NCI-H748 (cell line): ENCODE measurements around the gene SCP2D1.
"Not testable (repeated sequence)": the region's sequence is repeated elsewhere in the genome, so short reads cannot be mapped to it uniquely, and the experiment has no call there.

Experiments used
- DNase-seq: peaks from one replicate; lab custom pipeline; 2025; ENCODE audit not compliant: unreplicated experiment; lab: John Stamatoyannopoulos, UW

Gene SCP2D1

DNA sequence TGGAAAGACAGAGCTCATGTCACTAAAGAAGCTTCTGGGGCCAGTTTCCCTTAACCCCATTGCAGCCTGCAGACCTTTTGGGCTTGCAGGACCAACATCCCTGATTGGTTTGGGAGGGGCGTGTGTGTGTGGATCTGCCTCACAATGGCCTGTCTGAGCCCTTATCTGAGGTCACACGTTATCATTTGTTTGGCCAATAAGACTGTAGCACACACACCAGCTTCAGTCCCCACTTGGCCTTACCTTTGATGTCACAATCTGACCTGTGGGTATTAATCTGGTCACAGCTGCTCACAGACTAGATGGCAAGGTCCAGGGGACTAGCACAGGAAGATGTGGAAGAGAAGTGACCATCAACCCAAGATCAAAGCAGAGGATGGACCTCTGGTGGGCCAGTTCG is at the start of gene SCP2D1:
Gene SCP2D1, plus strand, starts transcription at position 301 of the 400 bp plus-strand sequence. Its CDS starts 33 bp downstream, at position 334.
- DNase-seq = no peak

GRCh38 chr20:18767676-18768075 is 45.9 kb upstream of the SCP2D1 start:
- DNase-seq = no peak

- peak; percentile 50 for DNase-seq
Measured at GRCh38 chr20:18773566-18773965, 40.0 kb upstream of the SCP2D1 start.

GRCh38 chr20:18774207-18774606 is 39.4 kb upstream of the SCP2D1 start:
- DNase-seq = no peak

DNA sequence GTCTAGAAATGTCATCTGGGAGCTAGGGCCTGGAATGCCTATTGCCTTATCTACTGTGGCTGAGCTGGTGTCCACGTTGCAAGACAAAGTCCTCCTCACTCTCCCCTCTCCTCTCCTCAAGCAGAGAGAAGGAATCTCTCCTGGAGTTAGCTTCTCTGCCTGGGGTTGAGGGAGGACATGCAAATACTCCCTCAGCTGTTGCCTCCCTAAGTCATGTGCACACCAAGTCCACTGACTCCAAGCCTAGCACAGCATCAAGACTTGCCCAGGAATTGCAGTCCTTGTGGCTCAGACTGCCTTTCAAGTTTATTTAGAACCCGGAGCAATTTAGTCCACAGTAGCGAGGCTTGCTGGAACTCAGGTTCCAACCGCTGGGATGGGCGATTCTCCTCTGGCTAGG is 38.0 kb upstream of the SCP2D1 start:
- no peak for DNase-seq

DNA sequence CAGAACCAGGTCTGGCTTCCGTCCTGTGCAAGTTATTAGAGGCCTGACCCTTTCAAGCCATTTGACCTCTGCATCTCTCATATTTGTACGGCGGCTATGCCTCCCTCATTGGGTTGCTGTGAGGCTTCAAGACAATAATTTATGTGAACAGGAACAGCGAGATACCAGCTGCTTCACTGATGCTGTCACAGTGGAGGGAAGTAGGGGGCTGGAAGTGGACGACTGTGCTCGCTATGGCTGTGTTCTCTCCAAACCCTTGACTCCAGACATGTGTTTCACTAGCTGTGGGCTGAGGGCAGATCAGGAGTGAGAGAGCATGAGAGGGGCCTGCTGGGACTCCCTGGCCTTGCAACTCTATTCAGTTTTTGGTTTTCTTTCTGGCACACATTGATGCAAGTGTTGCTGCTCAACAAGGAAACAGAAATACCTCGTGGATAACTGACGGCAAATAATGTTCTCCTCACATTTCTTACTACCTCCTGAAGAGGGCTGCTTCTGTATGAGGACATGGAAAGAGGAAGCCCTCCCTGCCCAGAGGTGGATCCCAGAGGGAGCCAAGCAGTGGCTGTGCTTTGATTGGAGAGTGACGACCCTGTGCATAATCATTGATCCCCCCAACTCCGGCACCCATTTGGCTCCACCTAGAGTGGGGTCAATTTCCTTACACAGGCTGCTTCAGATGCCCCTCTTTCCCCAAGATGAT is 34.7 kb upstream of the SCP2D1 start:
- no peak for DNase-seq

DNA sequence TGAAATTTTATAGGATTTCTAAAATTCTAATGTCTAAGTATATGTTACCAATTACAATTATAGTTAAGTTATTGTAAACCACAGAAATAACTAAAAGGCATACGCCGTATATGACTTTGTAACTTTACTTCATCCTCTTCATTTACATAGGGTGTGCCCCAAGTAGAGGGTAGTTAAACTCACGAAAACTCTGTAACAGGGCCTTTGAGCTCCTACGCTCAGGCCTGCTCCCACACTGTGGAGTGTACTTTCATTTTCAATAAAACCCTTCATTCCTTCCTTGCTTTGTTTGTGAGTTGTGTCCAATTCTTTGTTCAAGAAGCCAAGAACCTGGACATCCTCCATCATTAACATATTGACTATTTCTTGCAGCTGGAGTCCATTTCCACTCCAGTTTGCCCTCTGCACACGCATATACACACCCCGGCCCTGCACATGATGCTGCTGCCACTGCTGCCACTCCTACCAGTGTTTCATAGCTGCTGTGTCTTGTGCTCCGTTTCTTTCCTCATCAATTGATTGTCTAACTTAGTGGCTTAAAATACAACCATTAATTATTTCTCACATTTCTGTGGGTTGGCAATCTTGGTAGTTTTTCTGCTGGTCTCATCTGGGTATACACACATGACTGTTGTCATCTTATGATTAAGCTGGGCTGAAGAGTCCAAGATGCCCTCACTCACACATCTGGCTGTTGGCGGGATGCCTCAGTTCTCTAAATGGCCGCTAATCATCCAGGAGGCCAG is 33.0 kb upstream of the SCP2D1 start:
- DNase-seq = no peak

- no peak for DNase-seq
Measured at GRCh38 chr20:18781509-18781908, 32.1 kb upstream of the SCP2D1 start.

DNA sequence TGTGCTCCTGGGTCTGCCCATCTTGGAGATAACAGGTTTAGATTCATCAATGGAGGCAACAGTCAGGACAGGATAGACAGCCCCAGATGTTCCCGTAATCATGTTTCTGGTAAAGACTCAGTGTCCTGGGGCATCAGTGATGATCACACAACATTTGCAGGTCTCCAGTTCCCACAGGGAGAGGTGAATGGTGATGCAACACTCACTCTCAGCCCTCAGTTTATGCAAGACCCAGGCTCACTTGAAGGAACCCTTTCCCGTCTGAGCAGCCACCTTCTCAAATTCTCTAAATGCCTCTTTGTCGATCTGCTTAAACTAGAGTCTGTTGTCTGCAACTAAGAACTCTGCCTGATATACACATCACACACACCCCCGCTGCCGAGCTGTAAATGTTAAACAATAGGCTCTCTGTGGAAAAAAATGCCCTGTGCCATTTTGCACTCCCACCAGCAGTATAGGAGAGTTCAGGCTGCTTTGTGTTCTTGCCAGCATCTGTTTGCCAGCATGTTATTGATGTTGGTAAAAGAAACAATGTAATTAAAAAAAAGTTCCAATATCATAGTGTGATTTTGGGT is 30.1 kb upstream of the SCP2D1 start:
- no peak for DNase-seq

DNA sequence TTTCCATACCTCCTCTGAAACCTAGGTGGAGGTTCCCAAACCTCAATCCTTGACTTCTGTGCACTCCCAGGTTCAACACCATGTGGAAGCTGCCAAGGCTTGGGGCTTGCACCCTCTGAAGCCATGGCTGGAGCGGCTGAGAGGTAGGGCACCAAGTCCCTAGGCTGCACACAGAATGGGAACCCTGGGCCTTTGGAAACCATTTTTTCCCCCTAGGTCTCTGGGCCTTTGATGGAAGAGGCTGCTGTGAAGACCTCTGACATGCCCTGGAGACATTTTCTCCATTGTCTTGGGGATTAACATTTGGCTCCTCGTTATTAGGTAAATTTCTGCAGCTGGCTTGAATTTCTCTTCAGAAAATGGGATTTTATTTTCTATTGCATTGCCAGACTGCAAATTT is 26.5 kb upstream of the SCP2D1 start:
- DNase-seq = not testable (repeated sequence)

DNA sequence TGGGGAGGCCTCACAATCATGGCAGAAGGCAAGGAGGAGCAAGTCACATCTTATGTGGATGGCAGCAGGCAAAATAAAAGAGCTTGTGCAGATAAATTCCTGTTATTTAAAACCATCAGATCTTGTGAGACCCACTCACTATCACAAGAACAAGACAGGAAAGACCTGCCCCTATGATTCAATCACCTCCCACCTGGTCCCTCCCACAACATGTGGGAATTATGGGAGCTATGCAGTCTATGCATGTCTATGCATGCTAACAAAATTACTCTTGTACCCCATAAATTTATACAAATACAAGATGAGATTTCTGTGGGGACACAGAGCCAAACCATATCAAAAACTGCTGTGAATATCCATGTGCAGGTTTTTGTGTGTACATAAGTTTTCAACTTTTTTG is 25.6 kb upstream of the SCP2D1 start:
- DNase-seq = no peak

DNA sequence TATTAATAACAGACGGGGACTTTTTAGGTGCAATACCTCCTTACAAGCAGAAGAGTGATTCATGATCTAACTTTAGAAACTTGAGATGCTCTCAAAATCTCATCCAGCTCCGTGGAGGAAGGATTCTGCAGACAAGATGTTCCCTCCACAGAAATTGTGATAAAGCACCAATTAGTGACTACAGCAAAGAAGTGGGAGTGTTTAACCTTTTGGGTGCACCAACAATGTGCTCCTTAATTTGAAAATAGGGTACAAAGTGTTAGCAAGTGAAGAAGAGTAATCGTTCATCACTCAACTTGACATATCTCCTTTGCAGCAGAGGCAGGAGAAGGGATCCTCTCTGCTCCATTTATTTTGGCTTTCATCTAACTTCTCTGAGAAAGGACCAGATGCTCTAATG is 22.8 kb upstream of the SCP2D1 start:
- no peak for DNase-seq

DNA sequence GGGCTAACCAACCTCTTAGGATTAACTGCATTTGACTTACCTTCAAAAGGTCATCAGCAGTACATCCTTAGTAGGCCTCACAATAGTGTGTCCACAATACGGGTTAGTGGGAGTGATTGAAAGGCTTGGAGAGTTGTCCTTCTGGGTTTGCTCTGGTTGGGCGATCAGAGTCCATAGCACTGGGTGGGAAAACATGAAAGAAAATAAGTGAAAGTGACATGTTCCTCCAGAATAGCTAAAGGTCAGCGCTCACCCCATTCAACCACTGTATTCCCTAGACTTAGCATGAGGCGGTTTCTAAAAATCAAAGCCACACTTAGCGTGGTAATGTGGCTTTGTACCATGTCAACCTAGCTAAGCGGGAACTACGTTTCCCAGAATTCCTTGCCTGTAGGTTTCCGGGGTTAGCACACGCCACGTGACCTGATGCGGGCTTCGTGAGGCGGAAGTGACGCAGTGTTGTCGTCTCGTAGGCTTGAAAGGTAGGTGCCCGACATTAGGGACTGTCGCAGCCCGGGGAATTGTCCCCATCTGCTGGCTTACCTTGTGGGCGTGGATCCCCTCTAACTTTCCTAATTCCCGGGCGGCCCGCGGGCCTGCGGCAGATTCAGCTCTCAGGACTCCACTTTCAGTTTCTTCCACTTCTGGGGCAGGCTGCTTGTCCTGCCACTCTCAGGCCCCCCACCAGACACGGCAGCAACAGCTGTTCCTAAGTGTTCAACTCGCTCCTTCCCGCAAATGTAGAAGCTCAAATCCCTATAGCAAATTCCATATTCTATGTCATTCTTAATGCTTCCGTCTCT is 19.8 kb upstream of the SCP2D1 start:
- peak; percentile 98 for DNase-seq

DNA sequence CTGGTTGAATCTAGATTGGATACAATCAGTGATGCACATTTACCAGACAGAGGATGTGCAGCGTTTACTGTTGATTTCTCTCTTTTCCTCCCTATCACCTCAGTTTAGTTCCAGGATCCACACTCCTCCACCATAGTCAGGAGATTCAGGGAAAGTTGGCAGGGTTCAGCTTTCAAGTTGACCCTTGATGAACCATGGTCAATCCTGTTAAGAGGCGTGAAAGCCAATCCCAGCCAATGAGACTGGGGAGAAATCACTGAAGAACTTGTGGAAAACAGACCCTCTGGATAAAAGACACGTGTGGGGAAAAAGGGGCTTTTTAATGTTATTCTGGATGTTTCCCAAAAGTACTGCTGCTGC is 19.2 kb upstream of the SCP2D1 start:
- DNase-seq = no peak

DNA sequence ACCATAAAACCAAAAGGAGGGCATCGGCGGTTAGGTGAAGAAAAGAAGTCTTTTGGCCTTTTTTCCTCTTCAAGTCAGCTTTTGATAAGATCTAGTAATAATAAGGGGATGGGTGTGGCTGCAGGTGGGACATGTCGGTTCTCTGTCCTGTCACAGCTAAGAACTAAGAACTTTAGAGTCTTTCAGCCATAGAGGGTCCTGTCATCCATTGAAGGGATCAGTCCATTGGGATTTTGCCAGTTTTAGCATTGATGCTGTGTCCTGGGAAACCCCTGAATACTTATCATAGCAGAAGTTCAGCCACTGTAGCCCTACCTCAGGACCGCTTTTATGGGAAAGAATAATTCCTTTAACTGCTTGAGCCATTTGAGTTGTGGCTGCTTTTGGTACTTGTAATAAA is 18.2 kb upstream of the SCP2D1 start:
- DNase-seq = no peak

DNA sequence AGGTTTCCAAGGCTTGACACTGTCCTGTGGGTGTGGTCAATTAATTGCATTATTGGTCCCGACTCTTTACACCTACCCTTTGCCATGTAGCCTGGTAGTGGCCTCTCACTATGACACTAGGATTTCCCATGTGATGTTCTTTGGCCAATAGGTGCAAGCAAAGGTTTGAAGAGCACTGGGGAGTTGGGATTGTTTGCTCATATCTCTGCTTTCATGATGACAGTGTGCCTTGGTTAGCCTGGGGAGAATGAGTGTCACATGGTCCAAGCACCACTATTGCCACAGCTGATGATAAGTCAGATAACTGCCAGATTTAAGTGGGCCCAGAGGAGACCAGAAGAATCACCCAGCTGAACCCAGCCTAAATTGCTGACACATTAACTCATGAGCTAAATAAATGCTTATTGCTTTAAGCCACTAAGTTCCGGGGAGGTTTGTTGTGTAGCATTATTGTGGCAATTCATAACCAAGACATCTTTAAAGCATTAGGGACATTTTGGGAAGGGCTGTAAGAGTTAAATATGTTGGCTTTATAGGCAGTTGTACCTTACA is 17.2 kb upstream of the SCP2D1 start:
- no peak for DNase-seq

DNA sequence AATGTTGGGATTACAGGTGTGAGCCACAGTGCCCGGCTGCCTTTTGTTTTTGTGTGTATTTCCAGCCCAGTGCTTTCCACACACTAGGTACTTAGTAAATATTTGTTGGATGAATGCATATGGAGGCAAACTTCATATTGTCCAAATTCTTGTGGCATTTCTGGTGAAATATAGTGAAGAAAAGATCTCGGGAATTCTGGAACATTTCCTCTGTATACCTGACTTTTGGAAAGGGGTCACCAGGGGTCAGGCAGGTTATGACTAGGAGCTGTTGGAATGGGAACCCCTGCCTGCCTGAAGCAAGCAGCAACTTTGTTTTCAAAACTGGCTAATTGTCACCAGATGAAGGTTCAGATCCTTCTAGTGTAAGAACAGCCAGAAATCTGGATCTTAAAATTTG is 12.1 kb upstream of the SCP2D1 start:
- no peak for DNase-seq

- no peak for DNase-seq
Measured at GRCh38 chr20:18802012-18802634, 11.5 kb upstream of the SCP2D1 start.

- no peak for DNase-seq
Measured at GRCh38 chr20:18805881-18806280, 7.7 kb upstream of the SCP2D1 start.

DNA sequence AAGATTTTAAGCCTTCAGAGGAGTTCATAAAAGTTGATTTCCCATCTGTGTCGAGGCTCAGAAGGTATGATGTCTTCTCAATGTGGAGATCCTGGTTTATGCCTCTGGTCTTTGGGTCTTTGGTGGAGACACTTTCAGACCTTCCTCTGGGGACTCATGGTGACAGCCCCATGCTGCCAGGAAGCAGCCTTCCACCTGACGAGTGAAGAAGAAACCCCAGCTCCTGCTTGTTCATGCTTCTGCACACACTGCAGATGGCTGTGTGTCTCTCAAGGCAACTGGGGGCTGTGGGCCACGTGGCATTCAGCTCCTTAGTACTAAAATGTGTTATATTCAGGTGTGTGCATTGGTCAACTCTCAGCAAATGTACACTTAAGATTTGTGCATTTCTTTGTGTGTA is 4.9 kb upstream of the SCP2D1 start:
- no peak for DNase-seq

GRCh38 chr20:18811186-18811585 is 2.4 kb upstream of the SCP2D1 start:
- DNase-seq = no peak
